HG03103 (cell line): ENCODE measurements around the gene RABGAP1L.
"Not testable (repeated sequence)": the region's sequence is repeated elsewhere in the genome, so short reads cannot be mapped to it uniquely, and the experiment has no call there.

Experiments
- ATAC-seq: cut with Tn5 transposase; IDR thresholded peaks from one replicate; pipeline ENCODE4 v1.9.1; 2021; ENCODE audit warnings: low read depth; ENCODE audit not compliant: unreplicated experiment

The RABGAP1L gene

DNA sequence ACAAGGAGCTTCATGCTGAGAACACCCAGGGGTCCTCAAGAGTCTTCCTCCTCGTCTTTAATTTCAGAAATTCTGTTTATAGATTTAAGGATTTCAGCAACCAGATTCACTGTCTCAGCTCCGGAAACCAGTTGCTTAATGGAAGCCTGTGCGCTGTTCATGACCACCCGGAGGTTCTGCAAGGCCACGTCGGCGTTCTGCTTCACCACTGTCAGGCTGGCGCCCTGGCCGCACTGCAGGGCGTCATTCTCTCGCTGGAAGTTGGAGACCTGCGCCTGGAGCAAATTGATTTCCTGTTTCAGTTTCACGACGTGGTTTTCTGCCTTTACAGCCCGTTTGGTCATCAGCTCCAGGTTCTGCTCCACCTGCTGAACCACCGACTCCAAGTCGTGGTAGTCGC lies 885.3 kb downstream of the RABGAP1L start:
- not testable (repeated sequence) for ATAC-seq
